NCI-H1105 (cell line): Measurements from ENCODE around the gene ZNF319.
A peak's percentile ranks its signal among the peaks of the same experiment; 100 is the strongest.

Experiments
- DNase-seq: peaks from one replicate; lab custom pipeline; 2025; lab: John Stamatoyannopoulos, UW

The ZNF319 gene

GRCh38 chr16:57956270-57956808 lies 44.1 kb downstream of the ZNF319 start:
- no peak for DNase-seq

- no peak for DNase-seq
These were observed 44.8 kb downstream of the ZNF319 start for GRCh38 chr16:57955572-57956188.

- DNase-seq, result no peak
These were observed 46.6 kb downstream of the ZNF319 start for GRCh38 chr16:57953857-57954256.

GRCh38 chr16:57952909-57953308 lies 47.6 kb downstream of the ZNF319 start:
- no peak for DNase-seq

GRCh38 chr16:57951204-57951960 lies 49.1 kb downstream of the ZNF319 start:
- no peak for DNase-seq

- no peak for DNase-seq
These were observed 50.1 kb downstream of the ZNF319 start for GRCh38 chr16:57950382-57950781.

GRCh38 chr16:57949595-57950238 lies 50.8 kb downstream of the ZNF319 start:
- no peak for DNase-seq

GRCh38 chr16:57949013-57949412 lies 51.5 kb downstream of the ZNF319 start:
- DNase-seq, result no peak

GRCh38 chr16:57948027-57948426 lies 52.4 kb downstream of the ZNF319 start:
- no peak for DNase-seq

- no peak for DNase-seq
These were observed 53.2 kb downstream of the ZNF319 start for GRCh38 chr16:57947261-57947660.

GRCh38 chr16:57946181-57946801 lies 54.2 kb downstream of the ZNF319 start:
- peak; percentile 7 for DNase-seq

GRCh38 chr16:57945740-57946138 lies 54.7 kb downstream of the ZNF319 start:
- no peak for DNase-seq

- DNase-seq, result no peak
These were observed 55.3 kb downstream of the ZNF319 start for GRCh38 chr16:57944970-57945739.
